H1 (cell line): ENCODE results near the gene CA14. TPM values are rescaled to one million over a fixed set of nuclear protein-coding genes. Genes with fewer than 3 reads are reported as not detected.

Experiments
- ASH2L ChIP-seq: fragments of 200-600, 300-600 bp; sonication (generic); IDR thresholded peaks from one replicate; pipeline ENCODE4 v1.7.1; 2017; ENCODE audit warnings: low read length
- ATF3 ChIP-seq: IDR thresholded peaks from 2 replicates; pipeline ENCODE4 v1.6.1; 2011; ENCODE audit warnings: low read depth, mild to moderate bottlenecking, low read length; ENCODE audit not compliant: insufficient read depth
- BRCA1 ChIP-seq: IDR thresholded peaks from 2 replicates; pipeline ENCODE4 v1.6.1; 2012; ENCODE audit warnings: low read depth, low read length, improper control_type of control experiment
- CHD7 ChIP-seq: fragments of 300-600 bp; sonication (generic); IDR thresholded peaks from 2 replicates; pipeline ENCODE4 v1.7.1; 2012; ENCODE audit warnings: low read length, moderate library complexity, mild to moderate bottlenecking, inconsistent platforms; ENCODE audit not compliant: insufficient replicate concordance
- NANOG ChIP-seq: IDR thresholded peaks from 2 replicates; pipeline ENCODE4 v1.6.1; 2011; ENCODE audit warnings: low read length, low read depth, mild to moderate bottlenecking, inconsistent platforms; ENCODE audit not compliant: insufficient read depth, poor library complexity, severe bottlenecking
- RNF2 ChIP-seq: fragments of 200-900, 300-1000 bp; sonication (generic); IDR thresholded peaks from 2 replicates; pipeline ENCODE4 v1.7.1; 2016; ENCODE audit warnings: borderline replicate concordance, low read depth, mild to moderate bottlenecking, antibody characterized with exemption, low read length; ENCODE audit not compliant: poor library complexity, severe bottlenecking; ENCODE audit errors: missing control alignments
- SAP30 ChIP-seq: fragments of 300-600 bp; sonication (generic); IDR thresholded peaks from 2 replicates; pipeline ENCODE4 v1.7.1; 2012; ENCODE audit warnings: low read length, moderate library complexity, mild to moderate bottlenecking, inconsistent platforms; ENCODE audit not compliant: insufficient read depth, insufficient replicate concordance
- SIX5 ChIP-seq: IDR thresholded peaks from 2 replicates; pipeline ENCODE4 v1.6.1; 2011; ENCODE audit warnings: mild to moderate bottlenecking, low read depth, low read length
- polyA plus RNA-seq, 7 experiments: library from polyadenylated mRNA; depleted of rRNA in 3 of 7; stranded (reverse) in 5 of 7; unstranded in 2 of 7; fragments of >200 nt in 5 of 7; fragments of 200-250 nt in 2 of 7; gene quantifications; 1 replicate in 5 of 7; 2 replicates in 1 of 7; 4 replicates in 1 of 7; pipeline versions ENCODE4 v1.2.1 to v1.2.3, GENCODE V29; 2011 to 2013; ENCODE audit warnings: missing spikeins in 2 of 7, mixed read lengths in 2 of 7
- total RNA-seq: library from RNA; stranded (reverse); fragmentation: NEBNext Ultra II Directional; extraction: Animal tissue kit (Norgen Biotek cat#: 25700); gene quantifications from 2 replicates; pipeline ENCODE4 v1.2.1, GENCODE V29; 2021

Gene CA14
- total and polyA plus RNA-seq, 2 of the 8 experiments (the other 6 are each of a cell fraction or from before 2014, with no cell fraction given), result 52.3 to 105 TPM

GRCh38 chr1:150233359-150234308, 23.9 kb upstream of the CA14 start (continued):
- TF ChIP-seq SIX5 (no peak), ASH2L (no peak), CHD7 (no peak), SAP30 (no peak), RNF2 (no peak), ATF3 (no peak), NANOG (no peak), BRCA1 (no peak)
